Stimulated activated memory B cell treated with anti-CD40 and anti-IgM and Interleukin-4, amounts not matched to agents 10 μg/mL and 1 μg/mL and 100 μg/mL, for 72 hours (primary cell): ENCODE measurements around the gene SLC22A13.

Experiments
- ATAC-seq: fragments of 150-1000 bp; cut with Tn5 transposase; 2 replicates; pipeline ENCODE4 v1.10.0; 2021
- H3K27ac Mint-ChIP-seq: one replicate; pipeline ENCODE4 v1.8.0; 2022; ENCODE audit warnings: mild to moderate bottlenecking, mixed read lengths
- H3K27me3 Mint-ChIP-seq: one replicate; pipeline ENCODE4 v1.8.0; 2022; ENCODE audit warnings: mixed read lengths
- H3K36me3 Mint-ChIP-seq: one replicate; pipeline ENCODE4 v1.8.0; 2022; ENCODE audit warnings: mixed read lengths
- H3K4me1 Mint-ChIP-seq: one replicate; pipeline ENCODE4 v1.8.0; 2022; ENCODE audit warnings: mixed read lengths
- H3K4me3 Mint-ChIP-seq: one replicate; pipeline ENCODE4 v1.8.0; 2022; ENCODE audit warnings: mild to moderate bottlenecking, moderate library complexity, mixed read lengths
- H3K9me3 Mint-ChIP-seq: one replicate; pipeline ENCODE4 v1.8.0; 2022; ENCODE audit warnings: mixed read lengths

The SLC22A13 gene

GRCh38 chr3:38250198-38250597 is 15.4 kb upstream of the SLC22A13 start:
- Mint-ChIP-seq H3K4me1 (no peaks in the 10 kb centered on the region), H3K27ac (no peak overlapping the region), H3K36me3 (peaks cover 73% of the 10 kb centered on the region)

GRCh38 chr3:38251197-38251596 is 14.4 kb upstream of the SLC22A13 start:
- H3K36me3 Mint-ChIP-seq: peaks cover 72% of the 10 kb centered on the region
- no peak for ATAC-seq

More at GRCh38 chr3:38250198-38250597, 15.4 kb upstream of the SLC22A13 start:
- no peaks in the 10 kb centered on the region for H3K27me3 Mint-ChIP-seq
- no peak for ATAC-seq
- H3K9me3 Mint-ChIP-seq: no peaks in the 10 kb centered on the region
- H3K4me3 Mint-ChIP-seq: no peak overlapping the region

GRCh38 chr3:38253704-38254103 is 11.9 kb upstream of the SLC22A13 start:
- Mint-ChIP-seq H3K4me1 (peaks cover 6% of the 10 kb centered on the region), H3K27me3 (no peaks in the 10 kb centered on the region), H3K9me3 (no peaks in the 10 kb centered on the region), H3K4me3 (no peak overlapping the region), H3K27ac (no peak overlapping the region), H3K36me3 (peaks cover 58% of the 10 kb centered on the region)
- no peak for ATAC-seq

More at GRCh38 chr3:38251197-38251596, 14.4 kb upstream of the SLC22A13 start:
- no peaks in the 10 kb centered on the region for H3K9me3 Mint-ChIP-seq
- H3K4me3 Mint-ChIP-seq: no peak overlapping the region
- no peaks in the 10 kb centered on the region for H3K27me3 Mint-ChIP-seq
- no peaks in the 10 kb centered on the region for H3K4me1 Mint-ChIP-seq
- H3K27ac Mint-ChIP-seq: no peak overlapping the region

GRCh38 chr3:38254872-38255271 is 10.7 kb upstream of the SLC22A13 start:
- H3K4me1 Mint-ChIP-seq: peaks cover 6% of the 10 kb centered on the region

GRCh38 chr3:38255627-38256026 is 10.0 kb upstream of the SLC22A13 start:
- Mint-ChIP-seq H3K36me3 (peaks cover 57% of the 10 kb centered on the region), H3K9me3 (no peaks in the 10 kb centered on the region), H3K4me3 (no peak overlapping the region), H3K4me1 (peaks cover 6% of the 10 kb centered on the region), H3K27ac (no peak overlapping the region), H3K27me3 (no peaks in the 10 kb centered on the region)
- no peak for ATAC-seq

More at GRCh38 chr3:38254872-38255271, 10.7 kb upstream of the SLC22A13 start:
- Mint-ChIP-seq H3K9me3 (no peaks in the 10 kb centered on the region), H3K27ac (no peak overlapping the region), H3K4me3 (no peak overlapping the region), H3K27me3 (no peaks in the 10 kb centered on the region), H3K36me3 (peaks cover 52% of the 10 kb centered on the region)
- no peak for ATAC-seq

GRCh38 chr3:38257583-38257982 is 8.0 kb upstream of the SLC22A13 start:
- no peak for ATAC-seq
- peaks cover 46% of the 10 kb centered on the region for H3K36me3 Mint-ChIP-seq
- H3K4me3 Mint-ChIP-seq: no peak overlapping the region
- H3K4me1 Mint-ChIP-seq: peaks cover 6% of the 10 kb centered on the region
- no peaks in the 10 kb centered on the region for H3K27me3 Mint-ChIP-seq
- H3K27ac Mint-ChIP-seq: no peak overlapping the region
- H3K9me3 Mint-ChIP-seq: no peaks in the 10 kb centered on the region

GRCh38 chr3:38260474-38260873 is 5.1 kb upstream of the SLC22A13 start:
- ATAC-seq: no peak
- H3K4me1 Mint-ChIP-seq: peaks cover 6% of the 10 kb centered on the region
- H3K36me3 Mint-ChIP-seq: peaks cover 18% of the 10 kb centered on the region
- H3K27ac Mint-ChIP-seq: no peak overlapping the region
- no peak overlapping the region for H3K4me3 Mint-ChIP-seq
- H3K27me3 Mint-ChIP-seq: no peaks in the 10 kb centered on the region
- no peaks in the 10 kb centered on the region for H3K9me3 Mint-ChIP-seq

GRCh38 chr3:38264353-38264771 is 1.2 kb upstream of the SLC22A13 start:
- no peak overlapping the region for H3K4me3 Mint-ChIP-seq
- H3K27me3 Mint-ChIP-seq: no peaks in the 10 kb centered on the region
- ATAC-seq: no peak
- H3K4me1 Mint-ChIP-seq: peaks cover 19% of the 10 kb centered on the region
- no peaks in the 10 kb centered on the region for H3K9me3 Mint-ChIP-seq
- no peak overlapping the region for H3K27ac Mint-ChIP-seq
- H3K36me3 Mint-ChIP-seq: peaks cover 20% of the 10 kb centered on the region

- Mint-ChIP-seq H3K9me3 (no peaks in the 10 kb centered on the region), H3K27me3 (no peaks in the 10 kb centered on the region), H3K36me3 (peaks cover 16% of the 10 kb centered on the region), H3K27ac (no peak overlapping the region), H3K4me1 (peaks cover 19% of the 10 kb centered on the region), H3K4me3 (no peak overlapping the region)
- ATAC-seq: no peak
Observed at GRCh38 chr3:38264779-38265178, 833 bp upstream of the SLC22A13 start.

- H3K4me3 Mint-ChIP-seq: no peak overlapping the region
- H3K27ac Mint-ChIP-seq: no peak overlapping the region
- H3K36me3 Mint-ChIP-seq: peaks cover 12% of the 10 kb centered on the region
- peaks cover 19% of the 10 kb centered on the region for H3K4me1 Mint-ChIP-seq
- no peak for ATAC-seq
- no peaks in the 10 kb centered on the region for H3K27me3 Mint-ChIP-seq
- no peaks in the 10 kb centered on the region for H3K9me3 Mint-ChIP-seq
Observed at GRCh38 chr3:38266810-38267209, 1.2 kb downstream of the SLC22A13 start.

GRCh38 chr3:38267662-38268061 is 2.0 kb downstream of the SLC22A13 start:
- no peaks in the 10 kb centered on the region for H3K9me3 Mint-ChIP-seq
- H3K36me3 Mint-ChIP-seq: peaks cover 12% of the 10 kb centered on the region
- no peak for ATAC-seq
- H3K27me3 Mint-ChIP-seq: no peaks in the 10 kb centered on the region
- H3K4me1 Mint-ChIP-seq: peaks cover 19% of the 10 kb centered on the region
- peak overlapping the region; percentile 10 for H3K27ac Mint-ChIP-seq
- H3K4me3 Mint-ChIP-seq: no peak overlapping the region

- H3K27ac Mint-ChIP-seq: peak overlapping the region; percentile 10
- no peaks in the 10 kb centered on the region for H3K27me3 Mint-ChIP-seq
- H3K4me1 Mint-ChIP-seq: peaks cover 19% of the 10 kb centered on the region
- ATAC-seq: no peak
- peaks cover 12% of the 10 kb centered on the region for H3K36me3 Mint-ChIP-seq
- no peaks in the 10 kb centered on the region for H3K9me3 Mint-ChIP-seq
- H3K4me3 Mint-ChIP-seq: no peak overlapping the region
Observed at GRCh38 chr3:38268087-38268486, 2.5 kb downstream of the SLC22A13 start.

GRCh38 chr3:38268522-38268921 is 2.9 kb downstream of the SLC22A13 start:
- ATAC-seq: peak; percentile 63

GRCh38 chr3:38270606-38271005 is 5.0 kb downstream of the SLC22A13 start:
- ATAC-seq: no peak
- H3K27me3 Mint-ChIP-seq: no peaks in the 10 kb centered on the region
- peaks cover 2% of the 10 kb centered on the region for H3K9me3 Mint-ChIP-seq
- peaks cover 19% of the 10 kb centered on the region for H3K36me3 Mint-ChIP-seq
- H3K4me3 Mint-ChIP-seq: no peak overlapping the region
- no peak overlapping the region for H3K27ac Mint-ChIP-seq
- peaks cover 19% of the 10 kb centered on the region for H3K4me1 Mint-ChIP-seq

More at GRCh38 chr3:38268522-38268921, 2.9 kb downstream of the SLC22A13 start:
- Mint-ChIP-seq H3K36me3 (peaks cover 12% of the 10 kb centered on the region), H3K27ac (peak overlapping the region; percentile 3), H3K4me3 (no peak overlapping the region), H3K27me3 (no peaks in the 10 kb centered on the region), H3K4me1 (peaks cover 19% of the 10 kb centered on the region), H3K9me3 (peaks cover 2% of the 10 kb centered on the region)

- Mint-ChIP-seq H3K27me3 (no peaks in the 10 kb centered on the region), H3K27ac (no peak overlapping the region), H3K36me3 (peaks cover 16% of the 10 kb centered on the region), H3K4me3 (no peak overlapping the region), H3K4me1 (peaks cover 19% of the 10 kb centered on the region), H3K9me3 (peaks cover 2% of the 10 kb centered on the region)
- ATAC-seq: no peak
Observed at GRCh38 chr3:38271553-38271952, 5.9 kb downstream of the SLC22A13 start.

- Mint-ChIP-seq H3K4me1 (no peaks in the 10 kb centered on the region), H3K36me3 (peaks cover 20% of the 10 kb centered on the region), H3K4me3 (no peak overlapping the region), H3K27ac (no peak overlapping the region), H3K9me3 (peaks cover 2% of the 10 kb centered on the region), H3K27me3 (no peaks in the 10 kb centered on the region)
- no peak for ATAC-seq
Observed at GRCh38 chr3:38274864-38275649, 9.4 kb downstream of the SLC22A13 start.
